SH-SY5Y (cell line): ENCODE results near the gene TBCD.

Experiments used
- GATA2 ChIP-seq: IDR thresholded peaks from 2 replicates; pipeline ENCODE4 v1.6.1; 2011; ENCODE audit warnings: mild to moderate bottlenecking, low read depth, low read length
- GATA3 ChIP-seq: IDR thresholded peaks from 2 replicates; pipeline ENCODE4 v1.6.1; 2011; ENCODE audit warnings: low read depth, mild to moderate bottlenecking, low read length, moderate library complexity

DNA sequence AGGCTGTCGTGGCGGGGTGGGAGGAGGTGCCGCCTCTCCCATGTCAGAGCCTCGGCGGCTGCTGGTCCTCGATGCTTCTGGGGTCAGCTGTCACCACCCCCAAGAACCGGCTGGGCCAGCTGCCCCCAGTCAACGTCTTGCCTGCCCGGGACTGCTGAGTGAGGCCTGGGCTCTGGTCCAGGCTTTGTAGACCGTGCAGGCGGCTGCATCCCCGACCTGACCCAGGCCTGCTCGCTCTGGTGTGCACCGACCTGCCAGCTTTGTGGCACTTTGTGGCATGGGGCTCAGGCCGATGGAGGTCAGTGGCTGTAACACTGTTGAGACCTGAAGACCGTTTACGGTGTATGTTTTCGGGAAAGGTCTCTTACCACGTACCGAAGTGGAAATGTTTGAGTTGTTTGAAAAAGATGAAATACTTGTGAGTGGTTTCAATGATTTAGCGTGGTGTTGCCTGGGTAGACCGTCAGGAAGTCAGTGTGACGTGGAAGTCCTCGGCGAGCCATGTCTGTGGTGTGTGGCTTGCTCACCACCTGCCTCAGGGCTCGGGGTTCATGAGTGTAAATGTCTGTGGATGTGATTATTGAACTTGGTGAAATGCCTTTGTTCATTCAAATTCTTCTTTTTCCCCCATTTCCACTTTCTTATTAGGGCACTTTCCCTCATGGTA, 141.2 kb downstream of the TBCD start:
- TF ChIP-seq GATA2 (no peak), GATA3 (no peak)
